HepG2 (cell line): ENCODE data around the gene TECPR1. TPM values are rescaled to one million over a fixed set of nuclear protein-coding genes. Genes with fewer than 3 reads are reported as not detected.

ENCODE experiments used
- ATAC-seq: fragments of 200-7000 bp; cut with Tn5 transposase; 3 replicates; pipeline ENCODE4 v1.9.1; 2020; ENCODE audit warnings: mild to moderate bottlenecking, moderate library complexity
- BruUV-seq: library from RNA; stranded (reverse); fragments of 400-500 nt; replicated peaks from 2 replicates; lab custom pipeline; 2021; lab: Mats Ljungman, UMichigan
- CTCF ChIA-PET: fragments of 300-600 bp; formaldehyde crosslinking; extraction: SDS; loops from one replicate; lab custom pipeline; 2021; ENCODE audit warnings: low total read pairs, inconsistent platforms, low intra/inter-chr PET ratio; lab: Yijun Ruan, JAX
- POLR2A ChIA-PET: fragments of 350-600 bp; sonication (Branson Sonifier 250); formaldehyde crosslinking; loops from one replicate; lab custom pipeline; 2020; ENCODE audit warnings: antibody characterized with exemption, inconsistent platforms; lab: Yijun Ruan, JAX
- DNase-seq: peaks from one replicate; pipeline ENCODE4 v3.0.0-alpha.2; 2015; ENCODE audit warnings: low spot score
- FAIRE-seq: peaks from 3 replicates; lab custom pipeline; 2011; peaks lifted over from hg19 to GRCh38; lab: Jason Lieb, UNC
- H2AFZ ChIP-seq: one replicate; pipeline ENCODE4 v1.6.1; 2011; ENCODE audit warnings: low read length, inconsistent platforms
- H3K27ac ChIP-seq: fragments of 300-600 bp; 3 replicates; pipeline ENCODE4 v1.8.0; 2011; ENCODE audit warnings: mixed run types, mild to moderate bottlenecking, mixed read lengths, low read length, inconsistent platforms; ENCODE audit not compliant: insufficient read depth; ENCODE audit errors: extremely low read length
- H3K27me3 ChIP-seq, 2 experiments: fragments of 200-600 bp in 1 of 2; 2 replicates in 1 of 2; 3 replicates in 1 of 2; pipeline versions ENCODE4 v1.6.0 to v1.8.0; 2011; ENCODE audit warnings: low read length in 2 of 2, mild to moderate bottlenecking in 2 of 2, moderate library complexity in 2 of 2, inconsistent platforms in 1 of 2; ENCODE audit not compliant: insufficient read depth in 2 of 2, control insufficient read depth in 1 of 2
- H3K36me3 ChIP-seq, 2 experiments: fragments of 200-600 bp in 1 of 2; replicated peaks in 1 of 2; 2 replicates in 1 of 2; 3 replicates in 1 of 2; pipeline versions ENCODE4 v1.5.1 to v1.8.0; 2011; ENCODE audit warnings: low read length in 2 of 2, inconsistent platforms in 1 of 2; ENCODE audit not compliant: insufficient read depth in 2 of 2, control insufficient read depth in 1 of 2
- H3K4me1 ChIP-seq: 2 replicates; pipeline ENCODE4 v1.5.1; 2012; ENCODE audit warnings: low read length, inconsistent platforms; ENCODE audit not compliant: insufficient read depth
- H3K4me2 ChIP-seq: 2 replicates; pipeline ENCODE4 v1.6.0; 2011; ENCODE audit warnings: low read depth, low read length, inconsistent platforms
- H3K4me3 ChIP-seq, 3 experiments: fragments of 200-600 bp in 1 of 3; sonication (generic), shearing (Covaris generic) in 1 of 3; replicated peaks in 1 of 3; 2 replicates each; pipeline ENCODE4 v1.5.1; 2011 to 2016; ENCODE audit warnings: low read length in 3 of 3, inconsistent platforms in 2 of 3, low read depth in 2 of 3, mild to moderate bottlenecking in 2 of 3, control low read depth in 1 of 3, mixed read lengths in 1 of 3; ENCODE audit not compliant: insufficient read depth in 1 of 3
- H3K79me2 ChIP-seq: one replicate; pipeline ENCODE4 v1.6.1; 2011; ENCODE audit warnings: low read length, inconsistent platforms; ENCODE audit not compliant: insufficient read depth
- H3K9ac ChIP-seq: 2 replicates; pipeline ENCODE4 v1.6.0; 2011; ENCODE audit warnings: mild to moderate bottlenecking, low read depth, low read length, inconsistent platforms; ENCODE audit not compliant: insufficient read depth
- H3K9me3 ChIP-seq: 2 replicates; pipeline ENCODE4 v1.5.1; 2012; ENCODE audit warnings: mild to moderate bottlenecking, low read length
- H4K20me1 ChIP-seq: 2 replicates; pipeline ENCODE4 v1.6.0; 2011; ENCODE audit warnings: inconsistent platforms, mild to moderate bottlenecking, low read length, moderate library complexity; ENCODE audit not compliant: insufficient read depth
- AGO2 ChIP-seq: fragments of 200-400 bp; formaldehyde crosslinking; optimal IDR thresholded peaks from 2 replicates; pipeline ENCODE3; 2017; ENCODE audit warnings: mild to moderate bottlenecking, low read depth, low read length, moderate library complexity
- ATF2 ChIP-seq: sonication (generic); formaldehyde crosslinking; IDR thresholded peaks from 2 replicates; pipeline ENCODE4 v1.4.0; 2020; ENCODE audit warnings: missing genetic modification reagents
- NFIC ChIP-seq: IDR thresholded peaks from 2 replicates; pipeline ENCODE4 v1.6.1; 2012; ENCODE audit warnings: mild to moderate bottlenecking, low read length, inconsistent platforms
- NFRKB ChIP-seq: fragments of 450-650 bp; IDR thresholded peaks from 2 replicates; pipeline ENCODE4 v1.6.1; 2017
- RFX5 ChIP-seq: IDR thresholded peaks from 2 replicates; pipeline ENCODE4 v1.6.1; 2011; ENCODE audit warnings: low read depth, low read length, improper control_type of control experiment
- SP5 ChIP-seq: IDR thresholded peaks from 2 replicates; pipeline ENCODE4 v1.6.1; 2016; ENCODE audit warnings: low read depth, borderline replicate concordance
- ZNF24 ChIP-seq: fragments of 450-650 bp; IDR thresholded peaks from 2 replicates; pipeline ENCODE4 v1.6.1; 2017; ENCODE audit warnings: antibody characterized with exemption, mild to moderate bottlenecking
- ZNF549 ChIP-seq: sonication (generic); formaldehyde crosslinking; IDR thresholded peaks from 2 replicates; pipeline ENCODE4 v1.5.0; 2020; ENCODE audit warnings: missing genetic modification reagents
- ZNF577 ChIP-seq: sonication (generic); formaldehyde crosslinking; IDR thresholded peaks from 2 replicates; pipeline ENCODE4 v1.4.0; 2020; ENCODE audit warnings: mild to moderate bottlenecking, low read depth, missing genetic modification reagents, borderline replicate concordance
- WGBS: methylation state at CpG from one replicate; pipeline ENCODE4 v1.1.6; 2017; ENCODE audit warnings: low lambda C conversion rate; 5-methylcytosine and 5-hydroxymethylcytosine counted together
- in situ Hi-C: cut with HindIII; loops from 2 replicates; pipeline ENCODE4 v1.10.0; 2017; ENCODE audit warnings: low pct_unique_long_range_greater_than_20kb; ENCODE audit not compliant: extremely low pct_ligation_motif_present
- intact Hi-C: fragments of 100-400 bp; cut with micrococcal nuclease; formaldehyde crosslinking; loops from one replicate; pipeline ENCODE4 v1.10.0; 2022; ENCODE audit not compliant: unreplicated experiment
- polyA plus RNA-seq, 8 experiments: library from polyadenylated mRNA; depleted of rRNA in 3 of 8; stranded (reverse) in 7 of 8; unstranded in 1 of 8; fragments of >200 nt; fragmentation: Illumina TruSeq in 4 of 8; extraction: Trizol in 4 of 8; gene quantifications; 2 replicates each; pipeline versions ENCODE4 v1.2.1 to v1.2.3, GENCODE V29; 2011 to 2016; ENCODE audit warnings: low read depth in 4 of 8, missing spikeins in 1 of 8, mixed read lengths in 1 of 8; ENCODE audit not compliant: insufficient read depth in 1 of 8
- total RNA-seq, 5 experiments: library from RNA; depleted of rRNA; stranded (reverse); fragments of >200 nt; fragmentation: Illumina TruSeq; extraction: Trizol; gene quantifications; 2 replicates each; pipeline ENCODE4 v1.2.3, GENCODE V29; 2016; ENCODE audit warnings: low read depth in 1 of 5

The TECPR1 gene
- total and polyA plus RNA-seq, 2 of the 13 experiments (the other 11 are each of a cell fraction or from before 2014, with no cell fraction given): 2.3 to 6.3 TPM

GRCh38 chr7:98186452-98187137 lies 65.4 kb downstream of the TECPR1 start:
- FAIRE-seq (no peak), ATAC-seq (no peak), DNase-seq (no peak)
- in situ Hi-C loops (no loop called here), intact Hi-C loops (no loop called here)
- H3K36me3 ChIP-seq: peaks cover 11 to 55% of the 10 kb centered on the region in 2 experiments; a peak in 4 of 5 replicates
- no peaks in the 10 kb centered on the region for H3K4me1 ChIP-seq
- no peak for TF ChIP-seq NFRKB
- TF ChIP-seq SP5 (CRISPR knock-in tag): no peak
- TF ChIP-seq NFIC: no peak
- TF ChIP-seq AGO2: no peak
- no peak for TF ChIP-seq ZNF24
- 0 out of 2 replicates have a peak, but pooled peaks cover 3% of the 10 kb centered on the region for H4K20me1 ChIP-seq
- no peak overlapping the region for H3K4me3 ChIP-seq
- ChIA-PET CTCF (no interaction called here), POLR2A (no interaction called here)
- no peak overlapping the region for H2AFZ ChIP-seq
- no peak overlapping the region for H3K9ac ChIP-seq
- no peaks in the 10 kb centered on the region for H3K9me3 ChIP-seq
- no peaks in the 10 kb centered on the region for H3K27me3 ChIP-seq
- no TSS peak for BruUV-seq
- no peak overlapping the region for H3K27ac ChIP-seq
- WGBS: 91% methylated on average over 9 of the region's 9 CpGs
- no peak overlapping the region for H3K4me2 ChIP-seq
- H3K79me2 ChIP-seq: no peaks in the 10 kb centered on the region

- Histone ChIP-seq H3K4me1 (no peaks in the 10 kb centered on the region), H3K4me3 (no peak overlapping the region), H2AFZ (no peak overlapping the region), H3K79me2 (no peaks in the 10 kb centered on the region), H3K27me3 (no peaks in the 10 kb centered on the region), H3K9ac (no peak overlapping the region), H3K27ac (no peak overlapping the region), H3K4me2 (no peak overlapping the region), H4K20me1 (0 out of 2 replicates have a peak, but pooled peaks cover 3% of the 10 kb centered on the region), H3K9me3 (no peaks in the 10 kb centered on the region), H3K36me3 (peaks cover 10 to 44% of the 10 kb centered on the region in 2 experiments; a peak in 4 of 5 replicates)
- DNase-seq: no peak
- ChIA-PET CTCF (no interaction called here), POLR2A (no interaction called here)
- FAIRE-seq: no peak
- TF ChIP-seq ZNF549 (CRISPR knock-in tag) (no peak), RFX5 (no peak), ZNF577 (no peak), ATF2 (CRISPR knock-in tag) (no peak)
- no peak for ATAC-seq
- WGBS: 98% methylated on average over 7 of the region's 7 CpGs
- intact Hi-C loops: no loop called here
- in situ Hi-C loops: no loop called here
- no TSS peak for BruUV-seq
Measured at GRCh38 chr7:98185101-98185500, 66.9 kb downstream of the TECPR1 start.
